Epithelial cell of esophagus (primary cell): ENCODE measurements around the gene SMIM30.

ENCODE experiments used
- DNase-seq: peaks from one replicate; pipeline ENCODE4 v3.0.0; 2010; ENCODE audit warnings: low read depth
- H3K4me3 ChIP-seq: 2 replicates; pipeline ENCODE4 v1.5.1; 2011; ENCODE audit warnings: mild to moderate bottlenecking, low read length, control low read depth
- CTCF ChIP-seq: IDR thresholded peaks from 2 replicates; pipeline ENCODE4 v1.5.1; 2011; ENCODE audit warnings: low read depth, mild to moderate bottlenecking, low read length, control low read depth, inconsistent platforms; ENCODE audit not compliant: insufficient read depth; ENCODE audit errors: missing control alignments

SMIM30 gene

GRCh38 chr7:113143486-113144257, 25.3 kb upstream of the SMIM30 start:
- DNase-seq, result no peak
- no peak for TF ChIP-seq CTCF

GRCh38 chr7:113142385-113143119, 24.2 kb upstream of the SMIM30 start:
- TF ChIP-seq CTCF, result no peak

More at GRCh38 chr7:113143486-113144257, 25.3 kb upstream of the SMIM30 start:
- no peak overlapping the region for H3K4me3 ChIP-seq

GRCh38 chr7:113141803-113142202, 23.4 kb upstream of the SMIM30 start:
- H3K4me3 ChIP-seq, result no peak overlapping the region
- DNase-seq, result no peak
- TF ChIP-seq CTCF, result no peak

More at GRCh38 chr7:113142385-113143119, 24.2 kb upstream of the SMIM30 start:
- no peak for DNase-seq
- no peak overlapping the region for H3K4me3 ChIP-seq

GRCh38 chr7:113140956-113141355, 22.6 kb upstream of the SMIM30 start:
- no peak for DNase-seq
- TF ChIP-seq CTCF, result no peak

GRCh38 chr7:113137241-113137640, 18.9 kb upstream of the SMIM30 start:
- DNase-seq, result no peak
- TF ChIP-seq CTCF, result no peak
- no peak overlapping the region for H3K4me3 ChIP-seq

More at GRCh38 chr7:113140956-113141355, 22.6 kb upstream of the SMIM30 start:
- no peak overlapping the region for H3K4me3 ChIP-seq

- no peak for TF ChIP-seq CTCF
- no peak for DNase-seq
- H3K4me3 ChIP-seq, result no peak overlapping the region
These were observed 15.7 kb upstream of the SMIM30 start for GRCh38 chr7:113134025-113134424.

GRCh38 chr7:113131367-113131766, 13.0 kb upstream of the SMIM30 start:
- no peak overlapping the region for H3K4me3 ChIP-seq
- no peak for DNase-seq
- TF ChIP-seq CTCF, result no peak
